GM23338 (cell line): ENCODE data around the gene RRP1.

Experiments used
- CREB1 ChIP-seq: fragments of 250-450 bp; sonication (Bioruptor Pico); IDR thresholded peaks from 2 replicates; pipeline ENCODE4 v1.5.0; 2020; ENCODE audit warnings: low read depth, mild to moderate bottlenecking, moderate library complexity
- CTCF ChIP-seq, 2 experiments: fragments of 200-600 bp in 1 of 2; sonication (generic) in 1 of 2; conservative IDR thresholded peaks; 2 replicates each; pipeline versions ENCODE4 v1.5.1 to v1.6.1; 2016 to 2017; ENCODE audit warnings: antibody characterized with exemption in 2 of 2, low read depth in 2 of 2, mild to moderate bottlenecking in 2 of 2, moderate library complexity in 1 of 2
- ETS1 ChIP-seq: IDR thresholded peaks from 2 replicates; pipeline ENCODE4 v1.6.1; 2016; ENCODE audit warnings: antibody characterized with exemption
- EZH2 ChIP-seq: fragments of 200-600 bp; sonication (generic); IDR thresholded peaks from one replicate; pipeline ENCODE4 v1.8.0; 2017; ENCODE audit warnings: antibody characterized with exemption, mild to moderate bottlenecking, low read depth; ENCODE audit not compliant: unreplicated experiment
- EZH2phosphoT487 ChIP-seq: fragments of 200-600 bp; sonication (generic); IDR thresholded peaks from one replicate; pipeline ENCODE4 v1.8.1; 2018; ENCODE audit warnings: antibody characterized with exemption; ENCODE audit not compliant: unreplicated experiment
- JUNB ChIP-seq: IDR thresholded peaks from one replicate; pipeline ENCODE4 v1.6.1; 2016; ENCODE audit warnings: antibody characterized with exemption; ENCODE audit not compliant: unreplicated experiment
- NANOG ChIP-seq: IDR thresholded peaks from 2 replicates; pipeline ENCODE4 v1.6.1; 2016; ENCODE audit warnings: antibody characterized with exemption, borderline replicate concordance
- POLR2AphosphoS5 ChIP-seq: IDR thresholded peaks from 2 replicates; pipeline ENCODE4 v1.6.1; 2016; ENCODE audit warnings: antibody characterized with exemption, low read depth
- REST ChIP-seq: IDR thresholded peaks from one replicate; pipeline ENCODE4 v1.6.1; 2018; ENCODE audit warnings: antibody characterized with exemption; ENCODE audit not compliant: unreplicated experiment
- ZNF114 ChIP-seq: fragments of 250-450 bp; sonication (Bioruptor Pico); IDR thresholded peaks from 2 replicates; pipeline ENCODE4 v1.5.0; 2020; ENCODE audit warnings: mild to moderate bottlenecking, moderate library complexity
- ZNF331 ChIP-seq: fragments of 250-450 bp; sonication (Bioruptor Pico); IDR thresholded peaks from 2 replicates; pipeline ENCODE4 v1.5.0; 2020; ENCODE audit warnings: low read depth, mild to moderate bottlenecking, moderate library complexity
- ZNF462 ChIP-seq: fragments of 250-450 bp; sonication (Bioruptor Pico); IDR thresholded peaks from 2 replicates; pipeline ENCODE4 v1.5.0; 2020; ENCODE audit warnings: mild to moderate bottlenecking, moderate library complexity

GRCh38 chr21:43777953-43778352 is 11.4 kb upstream of the RRP1 start:
- TF ChIP-seq CTCF (conservative IDR thresholded peaks at IDR 0.05; ENCODE audit: low read depth in 2 of 2) (no peak), POLR2AphosphoS5 (no peak), EZH2 (no peak), REST (no peak), EZH2phosphoT487 (no peak), JUNB (no peak), ETS1 (no peak), CREB1 (CRISPR knock-in tag) (no peak), NANOG (no peak), ZNF462 (CRISPR knock-in tag) (no peak), ZNF331 (no peak), ZNF114 (CRISPR knock-in tag) (no peak)
